Lower leg skin (tissue), 3 donors: ENCODE data around the gene RPAP2.

Experiments used
- POLR2A ChIP-seq, 2 donors: fragments of 450-650 bp; IDR thresholded peaks; one replicate each; pipeline ENCODE4 v1.6.1; 2016 to 2017; ENCODE audit warnings: antibody characterized with exemption in 2 of 2, mild to moderate bottlenecking in 1 of 2, moderate library complexity in 1 of 2
- TF ChIP-seq, protein P1 (sequence below), 3 donors: fragments of 450-650 bp; IDR thresholded peaks; one replicate each; pipeline ENCODE4 v1.5.1; 2016; ENCODE audit warnings: antibody characterized with exemption in 3 of 3, mild to moderate bottlenecking in 3 of 3, moderate library complexity in 2 of 3

DNA sequence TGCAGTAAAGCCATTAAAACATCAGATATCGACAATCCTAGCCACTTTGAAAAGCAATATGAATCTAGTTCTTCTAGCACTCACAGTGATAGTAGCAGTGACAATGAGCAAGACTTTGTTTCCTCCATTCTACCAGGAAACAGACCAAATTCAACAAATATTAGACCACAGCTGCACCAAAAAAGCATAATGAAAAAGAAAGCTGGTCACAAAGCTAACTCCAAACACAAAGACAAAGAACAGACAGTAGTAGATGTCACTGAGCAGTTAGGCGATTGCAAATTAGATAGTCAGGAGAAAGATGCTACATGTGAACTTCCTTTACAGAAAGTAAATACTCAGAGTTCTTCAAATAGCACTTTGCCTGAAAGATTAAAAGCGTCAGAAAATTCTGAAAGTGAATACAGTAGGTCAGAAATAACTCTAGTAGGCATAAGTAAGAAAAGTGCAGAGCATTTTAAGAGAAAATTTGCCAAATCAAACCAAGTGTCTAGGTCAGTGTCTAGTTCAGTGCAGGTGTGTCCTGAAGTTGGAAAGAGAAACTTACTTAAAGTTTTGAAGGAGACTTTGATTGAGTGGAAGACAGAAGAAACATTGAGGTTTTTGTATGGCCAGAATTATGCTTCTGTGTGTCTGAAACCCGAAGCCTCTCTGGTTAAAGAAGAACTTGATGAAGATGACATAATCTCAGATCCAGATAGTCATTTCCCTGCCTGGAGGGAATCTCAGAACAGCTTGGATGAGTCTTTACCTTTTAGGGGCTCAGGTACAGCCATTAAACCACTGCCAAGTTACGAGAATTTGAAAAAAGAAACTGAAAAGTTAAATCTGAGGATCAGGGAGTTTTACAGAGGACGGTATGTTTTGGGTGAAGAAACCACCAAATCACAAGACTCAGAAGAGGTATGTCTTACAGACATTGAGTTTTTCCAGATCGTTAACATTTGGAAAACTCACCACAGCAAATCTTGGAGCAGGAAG, 24.9 kb downstream of the RPAP2 start:
- TF ChIP-seq, protein P1, sequence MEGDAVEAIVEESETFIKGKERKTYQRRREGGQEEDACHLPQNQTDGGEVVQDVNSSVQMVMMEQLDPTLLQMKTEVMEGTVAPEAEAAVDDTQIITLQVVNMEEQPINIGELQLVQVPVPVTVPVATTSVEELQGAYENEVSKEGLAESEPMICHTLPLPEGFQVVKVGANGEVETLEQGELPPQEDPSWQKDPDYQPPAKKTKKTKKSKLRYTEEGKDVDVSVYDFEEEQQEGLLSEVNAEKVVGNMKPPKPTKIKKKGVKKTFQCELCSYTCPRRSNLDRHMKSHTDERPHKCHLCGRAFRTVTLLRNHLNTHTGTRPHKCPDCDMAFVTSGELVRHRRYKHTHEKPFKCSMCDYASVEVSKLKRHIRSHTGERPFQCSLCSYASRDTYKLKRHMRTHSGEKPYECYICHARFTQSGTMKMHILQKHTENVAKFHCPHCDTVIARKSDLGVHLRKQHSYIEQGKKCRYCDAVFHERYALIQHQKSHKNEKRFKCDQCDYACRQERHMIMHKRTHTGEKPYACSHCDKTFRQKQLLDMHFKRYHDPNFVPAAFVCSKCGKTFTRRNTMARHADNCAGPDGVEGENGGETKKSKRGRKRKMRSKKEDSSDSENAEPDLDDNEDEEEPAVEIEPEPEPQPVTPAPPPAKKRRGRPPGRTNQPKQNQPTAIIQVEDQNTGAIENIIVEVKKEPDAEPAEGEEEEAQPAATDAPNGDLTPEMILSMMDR (IDR thresholded peaks at IDR 0.05), result no peak
- no peak for TF ChIP-seq POLR2A (IDR thresholded peaks at IDR 0.05)
